Amniotic stem cell (primary cell): ENCODE results near the gene SMCO4.
"Not testable (repeated sequence)": the region's sequence is repeated elsewhere in the genome, so short reads cannot be mapped to it uniquely, and the experiment has no call there.

Experiments
- DNase-seq: peaks from one replicate; lab custom pipeline; 2025; lab: John Stamatoyannopoulos, UW

SMCO4 gene, protein sequence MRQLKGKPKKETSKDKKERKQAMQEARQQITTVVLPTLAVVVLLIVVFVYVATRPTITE

DNA sequence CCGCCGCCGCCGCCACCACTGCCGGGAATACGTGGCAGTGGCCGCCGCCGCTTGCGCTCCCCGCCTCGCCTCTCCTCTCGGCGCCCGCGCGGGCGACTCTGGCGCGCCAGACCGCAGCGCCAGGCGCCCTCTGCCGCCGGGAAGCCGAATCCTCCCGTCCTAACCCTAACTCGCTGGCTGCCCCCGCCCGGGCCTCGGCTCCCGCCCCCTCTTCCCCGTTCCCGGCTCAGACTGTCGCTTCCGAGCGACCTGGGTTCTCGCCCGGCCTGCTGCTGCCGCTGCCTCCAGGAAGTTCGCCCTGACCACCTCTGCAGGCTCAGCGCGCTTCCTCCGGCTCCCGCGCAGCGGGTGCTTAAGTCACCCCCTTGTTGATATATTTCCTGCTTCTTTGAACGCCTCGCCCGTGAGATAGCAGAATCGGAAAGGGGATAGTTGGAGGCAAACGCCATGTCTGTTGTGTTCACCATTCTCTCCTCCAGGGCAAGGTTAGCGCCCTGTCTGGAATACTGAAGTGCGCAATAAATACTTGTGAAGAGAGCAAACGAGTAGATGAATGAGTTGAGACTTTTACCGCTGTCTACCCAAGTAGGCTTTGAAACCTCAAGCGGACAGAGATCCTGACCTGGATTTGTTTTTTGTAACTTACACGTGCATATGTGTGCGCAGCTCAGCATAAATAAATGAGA is at the start of gene SMCO4:
Gene SMCO4, minus strand, starts transcription at position 100 of the 686 bp plus-strand sequence. CDS start 64,202 bp downstream, outside the sequence.
- peak; percentile 60 for DNase-seq

DNA sequence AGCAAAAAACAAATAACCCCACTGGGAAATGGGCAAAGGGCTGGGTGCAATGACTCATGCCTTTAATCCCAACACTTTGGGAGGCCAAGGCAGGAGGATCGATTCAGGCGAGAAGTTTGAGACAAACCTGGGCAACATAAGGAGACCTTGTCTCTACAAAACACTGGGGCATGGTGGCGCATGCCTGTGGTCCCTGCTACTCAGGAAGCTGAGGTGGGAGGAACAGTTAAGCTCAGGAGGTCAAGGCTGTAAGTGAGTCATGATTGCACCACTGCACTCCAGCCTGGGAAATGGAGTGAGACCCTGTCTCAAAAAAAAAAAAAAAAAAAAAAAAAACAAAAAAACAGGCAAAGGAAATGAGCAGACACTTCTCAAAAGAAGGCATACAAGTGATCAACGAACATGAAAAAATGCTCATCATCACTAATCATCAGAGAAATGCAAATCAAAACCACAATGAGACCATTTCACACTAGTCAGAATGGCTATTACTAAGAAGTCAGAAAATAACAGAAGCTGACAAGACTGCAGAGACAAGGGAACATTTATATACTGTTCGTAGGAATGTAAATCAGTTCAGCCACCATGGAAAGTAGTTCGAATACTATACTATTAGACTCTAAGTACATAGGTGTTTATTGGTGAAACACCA is 48.2 kb upstream of the SMCO4 start:
- no peak for DNase-seq

DNA sequence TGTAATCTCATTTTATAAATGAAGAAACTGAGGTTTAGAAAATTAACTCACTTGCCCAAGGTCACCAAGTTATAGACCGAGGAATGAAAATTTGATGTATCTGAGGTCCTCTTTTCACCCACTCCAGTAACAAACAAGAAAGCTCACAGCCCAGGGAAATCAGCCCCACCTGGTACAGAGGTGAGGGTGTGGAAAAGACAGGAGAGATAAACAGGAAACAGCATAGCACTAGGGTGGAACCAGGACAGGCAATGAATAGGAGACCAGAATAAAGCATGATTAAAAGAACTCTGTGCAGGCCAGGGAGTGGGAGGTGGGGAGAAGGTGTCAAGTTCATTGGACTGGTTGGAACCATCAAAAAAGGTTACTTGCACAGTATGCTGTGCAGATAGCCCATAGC is 46.2 kb upstream of the SMCO4 start:
- no peak for DNase-seq

DNA sequence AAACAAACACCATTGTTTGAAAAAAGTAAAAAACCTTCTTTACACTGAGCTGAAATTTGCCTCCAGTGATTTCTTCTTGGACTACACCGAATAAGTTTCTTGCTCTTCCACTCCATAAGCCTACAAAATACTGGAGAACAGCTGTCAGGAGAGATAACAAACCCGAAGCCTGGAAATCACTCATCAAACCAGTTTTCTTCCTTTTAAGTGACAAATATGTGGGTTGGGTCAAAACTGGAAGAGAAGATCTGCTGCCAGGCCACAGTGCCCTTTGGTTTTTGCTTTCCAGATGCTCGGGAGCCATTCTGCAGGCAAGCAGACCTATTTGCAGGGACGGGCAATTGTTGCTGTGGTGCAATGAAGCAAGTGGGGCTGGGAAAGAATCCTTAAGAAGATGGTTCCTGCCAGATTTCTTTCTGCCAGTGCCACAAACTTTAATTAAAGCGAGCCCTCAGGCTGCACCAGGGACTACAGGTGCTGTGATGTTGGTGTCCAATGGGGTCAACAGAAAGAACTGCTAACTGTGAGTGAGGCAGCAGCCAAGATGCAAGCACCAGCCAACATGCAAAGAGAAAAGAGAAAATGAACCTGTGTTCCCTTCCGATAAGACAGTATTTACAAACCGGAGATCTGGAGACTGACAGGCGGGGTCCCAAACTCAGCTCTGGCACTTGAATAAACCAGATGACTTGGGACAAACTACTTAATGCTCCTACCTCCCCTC is 44.8 kb upstream of the SMCO4 start:
- DNase-seq: no peak

DNA sequence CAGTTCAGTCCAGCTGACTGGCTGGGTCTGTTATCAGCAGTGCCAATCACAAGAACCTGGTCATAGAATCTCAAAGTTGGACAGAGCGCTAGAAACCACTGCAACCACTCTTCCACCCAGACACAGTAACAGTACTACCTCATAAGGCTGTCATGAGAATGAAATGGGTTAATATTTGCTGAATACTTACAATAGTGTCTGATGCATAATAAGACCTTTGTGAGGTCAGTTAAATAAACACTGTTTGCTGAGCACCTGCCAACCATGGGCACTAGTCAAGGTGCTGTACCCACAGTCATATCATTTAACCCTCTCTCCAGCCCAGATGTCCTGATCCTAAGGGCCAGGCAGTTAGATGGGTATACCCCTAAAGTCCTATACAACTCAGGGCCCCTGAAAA is 44.2 kb upstream of the SMCO4 start:
- DNase-seq: not testable (repeated sequence)

DNA sequence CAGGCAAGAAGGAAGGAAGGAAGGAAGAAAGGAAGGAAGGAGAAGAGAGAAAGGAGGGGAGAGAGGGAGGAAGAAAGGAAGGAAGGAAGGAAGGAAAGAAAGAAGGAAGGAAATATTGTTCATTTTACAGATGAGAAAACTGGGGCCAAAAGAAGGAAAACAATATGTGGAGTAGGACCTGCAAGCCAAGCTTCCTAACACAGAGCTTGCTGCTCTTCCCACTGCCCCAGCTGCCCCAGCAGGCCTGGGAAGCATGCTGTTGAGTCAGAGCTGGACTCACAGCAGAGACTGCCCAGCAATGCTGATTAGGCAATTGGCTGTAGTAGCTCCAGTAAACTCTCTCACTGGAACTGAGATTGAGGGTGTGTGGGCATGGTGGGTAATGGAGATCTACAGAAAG is 42.6 kb upstream of the SMCO4 start:
- DNase-seq: no peak

DNA sequence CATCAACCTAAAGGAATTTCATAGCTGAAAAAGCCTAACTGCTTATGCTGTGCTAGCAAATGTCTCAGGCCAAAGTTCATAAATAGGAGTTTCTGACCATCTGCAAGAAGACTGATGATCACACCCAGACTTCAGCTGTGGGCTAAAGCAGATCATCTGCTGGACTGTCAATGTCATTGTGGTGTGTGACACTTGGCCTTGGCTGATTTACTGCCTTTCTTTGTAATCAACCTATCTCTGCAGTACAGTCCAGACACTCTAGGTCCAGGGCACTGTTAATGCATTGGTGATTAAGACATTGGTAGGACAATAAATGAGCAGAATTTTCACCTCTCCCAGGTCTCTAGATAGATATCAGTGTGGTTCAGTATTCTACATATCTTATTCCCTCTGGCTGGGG is 40.3 kb upstream of the SMCO4 start:
- no peak for DNase-seq

DNA sequence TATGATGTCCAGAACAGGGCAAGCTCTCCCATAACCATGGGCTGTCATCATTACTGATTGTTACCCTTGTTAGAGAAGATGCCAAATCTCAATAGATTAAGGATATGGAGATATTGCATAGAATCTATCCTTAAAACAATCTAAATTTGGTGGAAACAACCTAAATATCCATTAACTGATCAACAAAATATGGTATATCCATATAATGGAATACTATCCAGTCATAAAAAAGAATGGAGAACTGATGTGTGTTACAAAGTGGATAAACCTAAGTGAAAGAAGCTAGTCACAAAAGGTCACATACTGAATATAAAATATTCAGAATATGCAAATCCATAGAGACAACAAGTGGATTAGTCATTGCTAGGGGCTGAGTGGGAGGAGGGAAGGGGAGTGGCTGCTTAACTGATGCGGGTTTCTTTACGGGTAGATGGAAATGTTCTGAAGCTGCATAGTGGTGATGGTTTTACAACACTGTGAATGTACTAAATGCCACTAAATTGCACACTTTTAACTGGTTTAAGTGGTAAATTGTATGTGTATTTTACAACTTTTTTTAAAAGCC is 36.1 kb upstream of the SMCO4 start:
- no peak for DNase-seq

DNA sequence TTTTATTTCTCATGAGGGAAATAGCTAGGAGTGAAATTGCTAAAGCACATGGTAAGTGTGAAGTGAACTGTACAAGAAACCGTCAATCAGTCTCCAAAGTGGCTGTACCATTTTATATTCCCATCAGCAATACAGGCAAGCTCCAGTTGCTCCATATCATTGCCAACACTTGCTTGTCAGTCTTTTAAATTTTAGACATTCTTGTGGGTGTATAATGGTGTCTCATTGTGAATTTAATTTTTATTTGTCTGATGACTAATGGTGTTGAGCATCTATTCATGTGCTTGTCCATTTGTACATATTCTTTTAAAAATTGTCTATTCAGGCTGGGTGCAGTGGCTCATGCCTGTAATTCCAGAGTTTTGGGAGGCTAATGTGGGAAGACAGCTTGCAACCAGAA is 34.1 kb upstream of the SMCO4 start:
- DNase-seq: no peak

DNA sequence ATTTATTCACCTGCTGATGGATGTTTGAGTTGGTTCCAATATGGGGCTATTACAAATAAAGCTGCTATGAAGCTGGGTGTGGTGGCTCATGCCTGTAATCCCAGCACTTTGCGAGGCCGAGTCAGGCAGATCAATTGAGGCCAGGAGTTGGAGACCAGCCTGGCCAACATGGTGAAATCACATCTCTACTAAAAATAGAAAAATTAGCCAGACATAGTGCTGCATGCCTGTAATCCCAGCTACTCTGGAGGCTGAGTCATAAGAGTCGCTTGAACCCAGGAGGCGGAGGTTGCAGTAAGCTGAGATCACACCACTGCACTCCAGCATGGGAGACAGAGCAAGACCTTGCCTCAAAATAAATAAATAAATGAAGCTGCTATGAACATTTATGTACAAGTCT is 33.7 kb upstream of the SMCO4 start:
- not testable (repeated sequence) for DNase-seq

DNA sequence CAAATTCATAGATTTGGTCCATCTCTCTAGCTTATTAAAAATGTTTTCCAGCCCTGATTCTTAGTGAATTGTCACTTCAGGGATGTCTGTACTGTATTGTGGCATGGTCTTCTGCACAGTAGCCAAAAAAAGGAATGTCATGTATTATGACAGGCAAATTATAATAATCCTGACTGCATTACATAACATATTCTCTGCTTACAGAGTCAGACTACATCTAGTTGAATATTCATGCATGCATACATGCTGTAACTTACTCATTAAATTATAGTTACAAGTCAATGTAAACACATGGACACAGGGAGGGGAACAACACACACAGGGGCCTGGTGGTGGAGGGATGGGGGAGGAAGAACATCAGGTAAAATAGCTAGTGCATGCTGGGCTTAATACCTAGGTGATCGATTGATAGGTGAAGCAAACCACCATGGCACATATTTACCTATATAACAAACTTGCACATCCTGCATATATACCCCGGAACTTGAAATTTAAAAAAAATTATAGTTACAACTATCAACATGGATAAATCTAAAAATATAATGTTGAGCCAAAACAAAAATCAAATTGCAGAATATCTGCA is 31.5 kb upstream of the SMCO4 start:
- no peak for DNase-seq

DNA sequence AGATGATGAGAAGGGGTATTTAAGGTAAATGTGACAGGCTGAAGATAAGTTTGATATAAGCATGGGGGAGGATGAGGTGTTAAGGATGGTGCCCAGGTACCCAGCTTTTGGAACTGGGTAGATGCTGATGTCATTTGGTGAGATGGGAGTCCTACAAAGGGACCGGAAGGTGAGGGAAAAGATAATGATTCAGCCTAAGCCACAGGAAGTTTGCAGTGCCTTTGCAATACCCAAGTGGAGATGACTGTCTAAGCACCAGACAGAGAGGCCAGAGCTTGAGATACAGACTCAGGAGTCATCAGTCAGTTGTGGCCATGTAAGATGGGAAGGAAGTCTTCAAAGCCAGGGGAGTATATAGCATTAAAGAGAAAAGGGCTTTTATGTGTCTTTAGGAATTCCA is 30.0 kb upstream of the SMCO4 start:
- no peak for DNase-seq

DNA sequence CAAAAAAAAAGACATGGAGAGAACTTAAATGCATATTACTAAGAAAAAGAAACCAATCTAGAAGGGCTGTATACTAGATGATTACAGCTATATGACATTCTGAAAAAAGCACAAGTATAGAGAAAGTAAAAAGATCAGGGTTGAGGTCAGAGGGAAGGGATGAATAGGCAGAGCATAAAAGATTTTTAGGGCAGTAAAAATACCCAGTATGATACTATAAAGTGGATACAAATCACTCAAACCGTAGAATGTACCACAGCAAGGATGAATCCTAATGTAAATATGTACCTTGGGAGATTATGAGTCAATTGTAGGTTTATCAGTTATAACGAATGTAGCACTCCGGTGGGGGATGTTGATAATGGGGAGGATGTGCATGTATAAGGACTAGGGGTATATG is 29.4 kb upstream of the SMCO4 start:
- no peak for DNase-seq

DNA sequence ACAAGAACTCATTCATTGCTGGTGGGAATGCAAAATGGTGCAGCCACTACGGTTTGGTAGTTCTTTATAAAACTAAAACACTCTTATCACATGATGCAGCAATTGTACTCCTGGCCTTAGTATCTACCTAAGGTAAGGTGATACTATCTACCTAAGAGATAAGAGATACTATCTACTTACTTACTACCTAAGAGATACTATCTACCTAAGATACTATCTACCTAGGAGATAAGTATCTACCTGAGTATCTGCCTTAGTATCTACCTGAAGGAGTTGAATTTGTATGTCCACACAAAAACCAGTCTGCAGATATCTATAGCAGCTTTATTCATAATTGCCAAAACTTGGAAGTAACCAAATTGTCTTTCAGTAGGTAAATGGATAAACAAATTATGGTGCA is 29.0 kb upstream of the SMCO4 start:
- no peak for DNase-seq

DNA sequence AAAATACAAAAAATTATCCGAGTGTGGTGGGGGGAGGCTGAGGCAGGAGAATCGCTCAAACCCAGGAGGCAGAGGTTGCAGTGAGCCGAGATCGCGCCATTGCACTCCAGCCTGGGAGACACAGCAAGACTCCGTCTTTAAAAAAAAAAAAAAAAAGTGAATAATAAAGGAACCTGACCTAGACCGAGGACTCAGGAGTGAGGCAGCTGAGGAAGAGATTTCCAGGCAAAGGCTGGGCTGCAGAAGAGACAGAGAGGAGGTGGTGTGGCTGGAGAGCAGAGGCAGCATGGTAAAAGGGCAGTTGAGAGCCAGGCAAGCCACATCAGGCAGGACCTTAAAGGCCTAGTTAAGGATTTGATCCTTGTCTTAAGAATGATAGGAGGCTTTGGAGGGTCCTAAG is 28.4 kb upstream of the SMCO4 start:
- DNase-seq: no peak

DNA sequence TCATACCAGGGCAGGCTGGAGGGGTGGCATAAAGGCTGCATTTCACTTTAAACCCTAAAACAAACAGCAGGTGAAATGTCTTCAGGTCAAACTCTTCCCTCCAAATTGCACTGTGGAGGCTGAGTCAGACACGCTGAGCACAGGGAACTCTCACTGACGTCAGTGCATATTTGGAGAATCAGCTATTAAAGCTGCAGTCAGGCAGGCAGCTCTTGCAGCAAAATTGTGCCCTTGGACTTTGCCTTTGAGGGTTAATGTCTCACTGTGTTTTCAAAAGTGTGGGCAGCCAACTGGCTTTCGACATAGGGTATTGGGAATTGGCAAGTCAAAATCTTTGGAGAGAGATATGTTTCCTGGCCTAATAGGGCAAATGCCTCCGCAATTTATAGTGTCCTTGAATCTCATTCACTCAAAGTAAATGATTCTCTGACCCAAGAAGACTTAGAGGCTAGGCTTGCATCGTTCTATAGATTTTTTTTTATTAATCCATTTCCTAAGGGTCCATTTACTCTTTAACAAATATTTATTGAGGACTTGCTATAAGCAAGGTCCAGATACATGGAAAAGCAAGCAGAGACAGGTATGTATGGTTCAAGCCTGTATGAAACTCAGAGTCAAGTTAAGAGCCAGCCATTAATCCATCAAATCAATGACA is 27.7 kb upstream of the SMCO4 start:
- peak; percentile 18 for DNase-seq

DNA sequence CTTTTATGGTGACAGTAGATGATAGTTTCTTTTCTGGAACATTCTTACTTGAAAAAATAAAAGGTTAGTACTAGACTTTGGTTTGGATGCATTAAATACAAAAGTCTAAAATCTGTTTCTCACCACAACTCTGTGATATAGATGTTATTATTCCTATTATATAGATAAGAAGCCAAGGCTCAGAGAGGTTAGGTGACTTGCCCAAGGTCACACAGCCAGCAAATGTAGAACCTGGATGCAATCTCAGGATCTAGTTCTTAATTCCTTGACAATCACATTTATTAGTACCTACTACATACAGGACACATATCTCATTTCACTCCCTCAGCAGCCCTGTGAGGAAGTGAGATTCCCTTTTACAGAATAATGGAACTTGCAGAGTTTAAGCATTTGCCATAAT is 26.3 kb upstream of the SMCO4 start:
- no peak for DNase-seq

DNA sequence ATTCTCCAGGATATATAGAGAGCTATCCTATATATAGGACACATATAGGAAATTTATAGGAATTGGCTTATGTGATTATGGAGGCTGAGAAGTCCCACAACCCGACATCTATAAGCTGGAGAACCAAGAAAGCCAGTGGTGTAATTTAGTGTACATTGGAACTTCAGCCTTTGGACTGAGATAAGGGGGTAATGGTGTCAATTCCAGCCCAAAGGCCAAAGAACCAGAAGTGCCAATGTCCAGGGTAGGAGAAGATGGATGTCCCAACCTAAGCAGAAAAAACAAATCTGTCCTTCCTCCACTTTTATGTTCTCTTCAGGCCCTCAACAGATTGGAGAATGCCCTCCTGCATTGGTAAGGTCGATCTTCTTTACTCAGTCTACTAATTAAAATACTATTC is 25.5 kb upstream of the SMCO4 start:
- DNase-seq: no peak

DNA sequence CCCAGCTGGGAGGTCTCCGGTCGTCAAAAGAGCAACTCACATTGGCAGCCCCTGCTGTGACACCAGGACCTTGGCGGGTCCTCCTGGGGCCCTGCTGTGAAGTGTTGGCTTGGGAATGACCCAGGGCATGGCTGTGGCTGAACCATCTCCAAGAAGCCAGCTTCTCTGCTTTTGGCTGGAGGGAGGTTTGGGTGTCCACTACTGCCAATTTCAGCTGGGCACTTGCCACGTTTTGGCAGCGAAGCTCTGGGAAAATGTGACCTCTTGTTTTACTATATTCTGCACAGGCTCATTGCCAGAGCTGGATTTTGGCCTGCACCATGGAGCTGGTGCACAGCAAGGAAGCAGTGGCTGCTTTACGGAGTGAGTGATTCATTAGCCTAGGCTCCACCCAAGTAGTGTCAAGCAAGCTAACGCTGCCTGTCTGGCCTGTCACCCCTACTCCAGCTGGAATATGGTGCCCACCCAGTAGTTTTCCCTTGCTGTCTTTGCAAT is 24.3 kb upstream of the SMCO4 start:
- no peak for DNase-seq

DNA sequence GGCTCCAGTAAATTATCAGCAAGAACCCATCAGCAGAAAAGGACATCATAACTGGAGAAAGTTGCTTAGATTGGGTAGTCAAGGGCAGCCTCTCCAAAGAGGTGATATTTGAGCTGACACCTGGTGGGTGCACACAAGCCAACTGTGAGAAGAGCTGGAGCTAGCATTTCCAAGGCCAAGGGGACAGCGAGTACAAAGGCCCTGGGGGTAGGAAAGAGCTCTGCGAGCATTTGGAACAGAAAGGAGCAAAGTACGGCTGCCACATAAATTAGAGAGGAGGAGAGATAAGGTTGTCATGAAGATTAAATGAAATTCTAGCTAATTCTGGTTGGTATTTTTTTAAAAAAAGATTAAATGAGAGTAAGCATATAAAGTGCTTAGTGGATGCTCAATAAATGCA is 21.7 kb upstream of the SMCO4 start:
- no peak for DNase-seq

DNA sequence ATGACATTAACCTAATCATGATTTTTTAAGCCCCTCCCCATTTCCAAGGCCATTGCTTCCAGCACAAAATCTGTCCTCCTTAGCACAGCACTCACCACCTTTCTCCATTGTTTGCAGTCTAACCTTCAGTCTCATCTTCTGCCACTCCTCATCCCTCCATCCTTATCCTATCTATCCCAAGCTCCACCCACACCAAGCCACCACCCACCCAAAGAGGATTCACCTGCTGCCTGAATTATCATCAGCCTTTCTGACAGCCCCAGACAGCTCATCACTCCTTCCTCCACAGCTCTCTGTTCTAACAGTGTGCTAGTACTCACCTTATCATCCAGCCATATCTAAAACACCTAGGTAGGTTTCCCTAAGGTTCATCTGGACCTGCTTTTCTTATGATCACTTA is 20.7 kb upstream of the SMCO4 start:
- DNase-seq: no peak
